Measurements from ENCODE around the gene ZCCHC14. TPM values are rescaled to one million over a fixed set of nuclear protein-coding genes. Genes with fewer than 3 reads are reported as not detected.
"Not testable (repeated sequence)": the region's sequence is repeated elsewhere in the genome, so short reads cannot be mapped to it uniquely, and the experiment has no call there.

The ZCCHC14 gene
- total and polyA plus RNA-seq, 5 donors from 2014 or later = 1.6 to 33.7 (median 2.1) TPM

DNA sequence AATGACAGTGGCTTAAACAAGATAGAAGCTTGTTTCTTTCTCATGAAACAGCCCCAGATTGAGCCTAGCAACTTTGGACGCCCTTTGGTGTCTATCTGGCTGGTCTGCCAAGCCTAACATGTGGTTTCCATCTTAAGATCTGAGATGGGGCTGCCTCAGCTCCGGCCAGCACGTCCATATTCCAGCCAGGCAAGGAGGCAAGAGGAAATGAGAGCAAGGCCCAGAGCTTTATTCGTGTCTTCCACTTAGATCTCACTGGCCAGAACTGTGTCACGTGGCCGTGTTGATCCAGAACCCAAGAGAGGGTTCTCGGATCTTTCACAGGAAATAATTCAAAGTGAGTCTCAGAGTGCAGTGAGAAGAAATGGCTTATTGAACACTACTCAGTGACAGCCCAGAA lies 28.9 kb upstream of the ZCCHC14 start:
- H3K27ac ChIP-seq (ENCODE audit: insufficient read depth, low read length, poor library complexity, severe bottlenecking); ATAC-seq (ENCODE audit: low read depth in 2 of 2); DNase-seq; H3K36me3 ChIP-seq (ENCODE audit: control insufficient read depth, insufficient read depth, low read length); H3K4me1 ChIP-seq (ENCODE audit: control insufficient read depth, insufficient read depth, low read length, poor library complexity, severe bottlenecking); H3K27ac Mint-ChIP-seq; H3K27me3 ChIP-seq (ENCODE audit: control insufficient read depth, insufficient read depth, low read length); H3K36me3 Mint-ChIP-seq; H3K4me3 Mint-ChIP-seq; H3K9me3 ChIP-seq (ENCODE audit: control insufficient read depth in 2 of 2, low read length in 2 of 2); H3K9me3 Mint-ChIP-seq; H3K4me1 Mint-ChIP-seq; H3K4me3 ChIP-seq (ENCODE audit: low read depth, low read length): not testable (repeated sequence)
- H3K27me3 Mint-ChIP-seq = peaks cover 20% of the 10 kb centered on the region

GRCh38 chr16:87519170-87519569 lies 26.3 kb upstream of the ZCCHC14 start:
- H3K4me1 ChIP-seq (ENCODE audit: control insufficient read depth, insufficient read depth, low read length, poor library complexity, severe bottlenecking); H3K36me3 Mint-ChIP-seq; H3K27me3 ChIP-seq (ENCODE audit: control insufficient read depth, insufficient read depth, low read length); H3K27me3 Mint-ChIP-seq; ATAC-seq (ENCODE audit: low read depth in 2 of 2); H3K4me1 Mint-ChIP-seq; H3K9me3 Mint-ChIP-seq; DNase-seq; H3K4me3 ChIP-seq (ENCODE audit: low read depth, low read length); H3K9me3 ChIP-seq (ENCODE audit: control insufficient read depth in 2 of 2, low read length in 2 of 2); H3K27ac ChIP-seq (ENCODE audit: insufficient read depth, low read length, poor library complexity, severe bottlenecking); H3K36me3 ChIP-seq (ENCODE audit: control insufficient read depth, insufficient read depth, low read length); H3K4me3 Mint-ChIP-seq: not testable (repeated sequence)
- peak overlapping the region in 1 of 3 donors; percentile 56 for H3K27ac Mint-ChIP-seq

GRCh38 chr16:87518430-87519051 lies 25.7 kb upstream of the ZCCHC14 start:
- not testable (repeated sequence) for H3K36me3 Mint-ChIP-seq; H3K9me3 ChIP-seq (ENCODE audit: control insufficient read depth in 2 of 2, low read length in 2 of 2); H3K36me3 ChIP-seq (ENCODE audit: control insufficient read depth, insufficient read depth, low read length); ATAC-seq (ENCODE audit: low read depth in 2 of 2); H3K4me3 Mint-ChIP-seq; H3K4me1 Mint-ChIP-seq; H3K4me1 ChIP-seq (ENCODE audit: control insufficient read depth, insufficient read depth, low read length, poor library complexity, severe bottlenecking); H3K4me3 ChIP-seq (ENCODE audit: low read depth, low read length); DNase-seq; H3K27ac ChIP-seq (ENCODE audit: insufficient read depth, low read length, poor library complexity, severe bottlenecking); H3K9me3 Mint-ChIP-seq; H3K27ac Mint-ChIP-seq; H3K27me3 Mint-ChIP-seq; H3K27me3 ChIP-seq (ENCODE audit: control insufficient read depth, insufficient read depth, low read length)

GRCh38 chr16:87517610-87518429 lies 25.0 kb upstream of the ZCCHC14 start:
- H3K9me3 ChIP-seq (ENCODE audit: control insufficient read depth in 2 of 2, low read length in 2 of 2); H3K27me3 Mint-ChIP-seq; H3K4me1 Mint-ChIP-seq; H3K27me3 ChIP-seq (ENCODE audit: control insufficient read depth, insufficient read depth, low read length); H3K4me3 ChIP-seq (ENCODE audit: low read depth, low read length); H3K36me3 Mint-ChIP-seq; H3K27ac ChIP-seq (ENCODE audit: insufficient read depth, low read length, poor library complexity, severe bottlenecking); H3K9me3 Mint-ChIP-seq; H3K4me3 Mint-ChIP-seq; H3K36me3 ChIP-seq (ENCODE audit: control insufficient read depth, insufficient read depth, low read length); H3K27ac Mint-ChIP-seq; H3K4me1 ChIP-seq (ENCODE audit: control insufficient read depth, insufficient read depth, low read length, poor library complexity, severe bottlenecking): not testable (repeated sequence)
- DNase-seq (peak in 1 of 3 donors; percentile 17), ATAC-seq (ENCODE audit: low read depth in 2 of 2) (peak in 1 of 2 donors; percentile 46)

GRCh38 chr16:87516361-87516760 lies 23.5 kb upstream of the ZCCHC14 start:
- Histone ChIP-seq H3K27ac (ENCODE audit: insufficient read depth, low read length, poor library complexity, severe bottlenecking) (no peak overlapping the region), H3K4me3 (ENCODE audit: low read depth, low read length) (no peak overlapping the region), H3K4me1 (ENCODE audit: control insufficient read depth, insufficient read depth, low read length, poor library complexity, severe bottlenecking) (no peaks in the 10 kb centered on the region), H3K9me3 (ENCODE audit: control insufficient read depth in 2 of 2, low read length in 2 of 2) (no peaks in the 10 kb centered on the region), H3K36me3 (ENCODE audit: control insufficient read depth, insufficient read depth, low read length) (no peaks in the 10 kb centered on the region), H3K27me3 (ENCODE audit: control insufficient read depth, insufficient read depth, low read length) (no peaks in the 10 kb centered on the region)
- peaks cover 6% of the 10 kb centered on the region for H3K27me3 Mint-ChIP-seq
- no peaks in the 10 kb centered on the region for H3K36me3 Mint-ChIP-seq
- no peaks in the 10 kb centered on the region for H3K4me1 Mint-ChIP-seq
- DNase-seq (no peak), ATAC-seq (ENCODE audit: low read depth in 2 of 2) (no peak)
- H3K9me3 Mint-ChIP-seq = no peaks in the 10 kb centered on the region
- H3K4me3 Mint-ChIP-seq = no peak overlapping the region
- no peak overlapping the region for H3K27ac Mint-ChIP-seq

GRCh38 chr16:87515475-87516330 lies 22.9 kb upstream of the ZCCHC14 start:
- Mint-ChIP-seq H3K36me3 (no peaks in the 10 kb centered on the region), H3K4me1 (no peaks in the 10 kb centered on the region), H3K27me3 (peaks cover 6% of the 10 kb centered on the region), H3K4me3 (no peak overlapping the region), H3K9me3 (no peaks in the 10 kb centered on the region), H3K27ac (no peak overlapping the region)
- no peak for DNase-seq
- Histone ChIP-seq H3K36me3 (ENCODE audit: control insufficient read depth, insufficient read depth, low read length) (no peaks in the 10 kb centered on the region), H3K4me3 (ENCODE audit: low read depth, low read length) (no peak overlapping the region), H3K9me3 (ENCODE audit: control insufficient read depth in 2 of 2, low read length in 2 of 2) (no peaks in the 10 kb centered on the region), H3K4me1 (ENCODE audit: control insufficient read depth, insufficient read depth, low read length, poor library complexity, severe bottlenecking) (no peaks in the 10 kb centered on the region), H3K27me3 (ENCODE audit: control insufficient read depth, insufficient read depth, low read length) (no peaks in the 10 kb centered on the region), H3K27ac (ENCODE audit: insufficient read depth, low read length, poor library complexity, severe bottlenecking) (no peak overlapping the region)
- no peak for ATAC-seq (ENCODE audit: low read depth in 2 of 2)

DNA sequence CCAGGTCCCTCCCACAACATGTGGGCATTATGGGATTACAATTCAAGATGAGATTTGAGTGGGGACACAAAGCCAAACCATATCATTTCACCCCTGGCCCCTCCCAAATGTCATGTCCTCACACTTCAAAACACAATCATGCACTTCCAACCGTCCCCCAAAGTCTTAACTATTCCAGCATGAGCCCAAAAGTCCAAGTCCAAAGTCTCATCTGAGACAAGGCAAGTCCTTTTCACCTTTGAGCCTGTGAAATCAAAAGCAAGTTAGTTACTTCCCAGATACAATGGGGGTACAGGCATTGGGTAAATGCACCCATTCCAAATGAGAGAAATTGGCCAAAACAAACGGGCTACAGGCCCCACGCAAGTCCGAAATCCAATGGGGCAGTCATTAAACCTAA lies 17.0 kb upstream of the ZCCHC14 start:
- H3K9me3 ChIP-seq (ENCODE audit: control insufficient read depth in 2 of 2, low read length in 2 of 2); ATAC-seq (ENCODE audit: low read depth in 2 of 2); H3K36me3 Mint-ChIP-seq; H3K4me3 ChIP-seq (ENCODE audit: low read depth, low read length); H3K27me3 Mint-ChIP-seq; H3K27ac Mint-ChIP-seq; H3K4me1 ChIP-seq (ENCODE audit: control insufficient read depth, insufficient read depth, low read length, poor library complexity, severe bottlenecking); DNase-seq; H3K36me3 ChIP-seq (ENCODE audit: control insufficient read depth, insufficient read depth, low read length); H3K4me1 Mint-ChIP-seq; H3K9me3 Mint-ChIP-seq; H3K27me3 ChIP-seq (ENCODE audit: control insufficient read depth, insufficient read depth, low read length); H3K4me3 Mint-ChIP-seq; H3K27ac ChIP-seq (ENCODE audit: insufficient read depth, low read length, poor library complexity, severe bottlenecking): not testable (repeated sequence)
